HG03064 (cell line): ENCODE results near the gene MRTFA.
"Not testable (repeated sequence)": the region's sequence is repeated elsewhere in the genome, so short reads cannot be mapped to it uniquely, and the experiment has no call there.

Source experiments
- ATAC-seq: cut with Tn5 transposase; IDR thresholded peaks from one replicate; pipeline ENCODE4 v1.9.1; 2021; ENCODE audit warnings: low read depth; ENCODE audit not compliant: unreplicated experiment

The MRTFA gene

DNA sequence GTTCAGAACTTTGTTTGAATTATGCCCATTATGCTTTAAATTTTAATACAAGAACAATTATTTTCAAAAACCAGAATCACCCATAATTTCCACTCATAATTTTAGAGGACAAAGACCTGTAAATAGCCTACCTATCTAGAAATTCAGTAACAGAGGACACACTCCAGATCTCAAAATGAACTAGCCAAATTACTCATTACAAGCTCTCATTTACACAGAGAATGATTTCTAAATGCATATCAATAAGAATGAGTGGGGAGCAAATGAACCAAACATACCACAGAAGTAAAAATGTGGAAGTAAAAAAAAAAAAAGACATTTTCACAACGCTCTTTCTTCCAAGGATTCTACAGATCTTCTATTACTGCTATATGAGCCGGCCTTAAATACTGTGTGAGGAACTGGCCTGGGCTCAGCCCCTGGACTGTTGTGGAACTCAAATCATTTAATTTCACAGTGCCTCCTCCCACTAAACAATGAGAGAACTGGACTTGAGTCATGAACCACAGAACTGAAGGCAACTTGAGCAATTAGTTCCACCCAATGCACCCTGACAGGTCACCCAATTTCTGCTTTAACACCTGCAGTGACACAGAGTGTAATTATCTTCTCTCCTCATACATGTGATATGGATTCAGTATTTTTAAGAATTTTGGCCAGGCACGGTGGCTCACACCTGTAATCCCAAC, 8.0 kb downstream of the MRTFA start:
- no peak for ATAC-seq

DNA sequence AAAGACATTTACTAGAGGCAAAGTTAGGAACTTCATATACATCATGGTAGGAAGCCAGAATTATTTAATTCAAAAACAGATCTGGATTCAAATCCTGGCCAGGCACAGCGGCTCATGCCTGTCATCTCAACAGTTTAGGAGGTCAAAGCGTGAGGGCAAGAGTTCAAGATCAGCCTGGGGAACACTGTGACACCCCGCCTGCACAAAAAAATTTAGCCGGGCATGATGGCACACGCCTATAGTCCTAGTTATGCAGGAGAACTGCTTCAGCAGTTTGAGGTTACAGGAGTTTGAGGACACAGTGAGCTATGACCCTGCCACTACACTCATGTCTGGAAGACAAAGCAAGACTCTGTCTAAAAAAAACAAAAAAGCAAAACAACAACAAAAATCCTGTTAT, 8.9 kb downstream of the MRTFA start:
- ATAC-seq = no peak

DNA sequence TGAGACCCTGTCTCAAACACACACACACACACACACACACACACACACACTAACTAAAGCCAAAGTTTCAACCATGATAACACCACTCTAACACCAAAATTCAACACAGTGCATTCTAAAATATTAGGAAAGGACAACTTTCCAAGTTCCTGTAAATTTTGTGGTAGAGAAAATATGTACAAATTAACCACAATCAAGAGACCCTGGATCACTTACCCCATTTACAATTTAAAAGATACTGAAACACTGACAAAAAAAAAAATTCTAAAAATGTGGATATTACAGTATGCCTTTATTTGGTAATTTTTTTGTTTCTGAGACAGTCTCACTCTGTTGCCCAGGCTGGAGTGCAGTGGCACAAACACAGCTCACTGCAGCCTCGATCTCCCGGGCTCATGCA, 9.7 kb downstream of the MRTFA start:
- ATAC-seq = no peak

DNA sequence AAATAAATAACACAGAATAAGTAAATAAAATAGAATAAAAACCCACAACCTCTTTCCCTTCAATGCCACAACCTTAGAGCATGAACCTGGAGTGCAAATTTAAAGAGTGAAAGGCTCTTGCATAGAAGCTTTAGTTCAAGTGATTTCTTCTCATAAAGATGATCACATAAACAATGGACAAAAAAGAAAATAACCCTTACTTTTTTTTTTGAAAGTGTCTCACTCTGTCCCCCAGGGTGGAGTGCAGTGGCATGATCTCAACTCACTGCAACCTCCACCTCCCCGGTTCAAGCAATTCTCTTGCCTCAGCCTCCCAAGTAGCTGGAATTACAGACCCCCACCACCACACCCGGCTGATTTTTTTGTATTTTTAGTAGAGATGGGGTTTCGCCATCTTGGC, 10.7 kb downstream of the MRTFA start:
- ATAC-seq = not testable (repeated sequence)

DNA sequence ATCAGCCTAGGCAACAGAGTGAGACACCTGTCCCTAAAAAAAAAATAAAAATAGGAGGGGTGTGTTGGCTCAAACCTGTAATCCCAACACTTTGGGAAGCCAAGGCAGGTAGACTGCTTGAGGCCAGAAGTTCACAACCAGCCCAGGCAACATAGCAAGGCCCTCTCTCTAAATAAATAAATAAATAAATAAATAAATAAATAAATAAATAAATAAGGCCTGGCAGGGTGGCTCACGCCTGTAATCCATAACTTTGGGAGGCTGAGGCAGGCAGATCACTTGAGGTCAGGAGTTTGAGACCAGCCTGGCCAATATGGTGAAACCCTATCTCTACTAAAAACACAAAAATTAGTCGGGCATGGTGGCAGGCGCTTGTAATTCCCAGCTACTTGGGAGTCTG, 11.2 kb downstream of the MRTFA start:
- ATAC-seq = not testable (repeated sequence)

DNA sequence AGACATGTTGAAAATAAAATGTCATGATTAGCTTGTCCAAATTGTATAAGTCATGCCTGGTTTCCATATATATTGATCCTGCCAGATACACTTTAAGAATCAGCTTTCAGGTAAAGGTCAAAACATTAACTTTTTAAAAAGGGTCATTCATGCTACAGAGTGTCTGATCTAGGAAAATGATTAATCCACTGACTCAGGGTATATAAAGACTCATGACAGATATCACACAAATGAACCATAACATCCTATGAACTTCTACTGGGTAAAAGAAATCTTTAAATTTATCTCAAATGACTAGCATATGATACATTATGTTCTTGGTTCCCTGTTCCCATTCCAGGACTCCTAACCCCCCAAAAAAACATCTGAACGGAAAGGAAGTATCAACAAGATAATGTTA, 11.7 kb downstream of the MRTFA start:
- ATAC-seq = no peak

DNA sequence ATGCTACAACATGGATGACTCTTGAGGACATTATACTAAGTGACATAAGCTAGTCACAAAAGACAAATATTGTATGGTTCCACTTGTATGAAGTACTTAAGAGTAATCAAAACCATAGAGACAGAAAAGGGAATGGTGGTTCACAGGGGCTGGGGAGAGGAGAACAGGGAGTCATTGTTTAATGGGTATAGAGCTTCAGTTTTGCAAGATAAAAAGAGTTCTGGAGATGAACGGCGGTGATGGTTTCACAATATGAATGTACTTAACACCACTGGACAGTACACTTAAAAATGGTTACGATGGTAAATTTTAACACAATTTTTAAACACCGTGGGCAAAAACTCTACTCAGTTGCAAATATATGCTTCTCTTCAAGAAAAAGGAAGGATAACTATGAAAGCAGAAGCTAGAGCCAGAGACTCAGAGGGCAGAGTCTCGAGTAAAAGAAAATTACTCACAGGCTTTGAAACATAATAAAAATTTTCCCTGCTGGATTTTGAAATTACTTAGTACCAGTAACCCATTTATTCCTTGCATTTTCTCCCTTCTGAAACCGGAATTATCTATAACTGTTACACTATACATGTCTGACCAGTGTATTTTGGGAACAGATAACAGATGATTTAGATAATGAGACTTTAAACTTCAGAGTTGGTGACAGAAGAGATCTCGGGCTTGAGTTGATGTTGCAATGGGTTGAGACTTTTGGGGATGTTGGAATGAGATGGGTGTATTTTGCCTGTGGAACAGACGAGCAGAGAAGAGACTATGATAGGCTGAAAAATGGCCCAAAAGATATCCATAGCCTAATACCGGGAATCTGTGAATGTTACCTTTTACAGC, 15.0 kb downstream of the MRTFA start:
- no peak for ATAC-seq

DNA sequence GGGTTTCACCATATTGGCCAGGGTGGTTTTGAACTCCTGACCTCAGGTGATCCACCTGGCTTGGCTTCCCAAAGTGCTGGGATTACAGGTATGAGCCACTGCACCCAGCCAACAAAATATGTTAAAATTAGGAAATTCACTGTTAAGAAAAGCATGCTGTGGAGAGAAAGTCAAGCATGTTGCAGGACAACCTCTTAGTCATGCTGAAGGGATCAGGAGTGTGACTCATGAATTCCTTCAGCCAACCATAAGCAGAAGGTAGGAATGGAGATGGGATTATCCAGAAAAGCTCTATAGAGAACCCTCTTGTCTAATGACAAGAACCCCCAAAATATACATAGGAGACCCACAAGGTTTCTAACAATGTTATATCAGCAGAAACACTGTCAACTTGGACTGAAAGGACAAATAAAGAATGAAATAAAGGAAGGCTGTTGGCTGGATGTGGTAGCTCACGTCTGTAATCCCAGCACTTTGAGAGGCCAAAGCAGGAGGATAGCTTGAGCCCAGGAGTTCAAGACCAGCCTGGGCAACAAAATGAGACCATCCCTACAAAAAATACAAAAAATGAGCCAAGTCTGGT, 16.0 kb downstream of the MRTFA start:
- ATAC-seq = no peak

DNA sequence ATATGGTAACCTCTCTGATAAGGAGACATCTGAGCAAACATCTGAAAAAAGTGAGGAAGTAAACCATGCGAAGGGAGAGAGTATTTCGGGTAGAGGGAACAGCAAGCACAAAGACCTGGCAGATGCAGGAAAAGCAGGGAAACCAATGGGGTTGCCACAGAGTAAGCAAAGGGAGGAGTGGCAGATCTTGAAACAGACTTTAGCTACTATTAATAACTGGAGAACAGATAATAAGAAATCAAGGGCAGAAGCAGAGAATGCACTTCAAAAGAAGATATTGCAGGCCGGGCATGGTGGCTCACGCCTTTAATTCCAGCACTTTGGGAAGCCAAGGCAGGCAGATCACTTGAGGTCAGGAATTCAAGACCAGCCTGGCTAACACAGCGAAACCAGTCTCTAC, 18.1 kb downstream of the MRTFA start:
- ATAC-seq = no peak

DNA sequence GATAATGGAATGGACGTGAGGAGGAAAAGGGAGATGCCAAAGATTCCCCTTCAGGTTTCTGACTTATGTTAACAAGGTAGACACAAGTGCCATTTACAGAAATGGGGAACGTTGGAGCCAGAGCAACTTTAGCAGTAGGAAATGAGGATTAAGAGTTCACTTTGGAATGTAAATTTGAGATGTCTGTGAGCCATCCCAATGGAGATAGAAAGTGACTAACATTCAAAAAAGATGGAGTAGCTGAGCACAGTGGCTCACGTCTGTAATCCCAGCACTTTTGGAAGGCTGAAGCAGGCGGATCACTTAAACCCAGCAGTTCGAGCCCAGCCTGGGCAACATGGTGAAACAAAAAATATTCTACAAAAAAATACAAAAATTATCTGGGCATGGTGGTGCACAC, 19.9 kb downstream of the MRTFA start:
- no peak for ATAC-seq

DNA sequence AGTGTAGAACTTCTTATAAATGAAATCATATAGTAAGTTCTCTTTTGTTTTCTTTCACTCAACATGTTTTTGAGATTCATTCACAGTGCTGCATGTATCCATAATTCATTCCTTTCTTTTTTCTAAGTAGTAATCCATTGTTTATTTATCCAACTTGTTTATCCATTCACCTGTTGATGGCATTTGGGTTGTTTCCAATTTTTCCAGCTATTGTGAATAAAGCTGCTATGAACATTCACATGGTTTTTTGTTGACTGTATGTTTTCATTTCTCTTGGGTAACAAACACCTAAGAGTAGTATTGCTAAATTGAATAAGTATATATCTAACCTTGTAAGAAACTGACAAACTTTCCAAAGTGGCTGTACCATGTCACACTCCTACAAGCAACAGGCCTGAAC, 23.5 kb downstream of the MRTFA start:
- ATAC-seq = no peak

DNA sequence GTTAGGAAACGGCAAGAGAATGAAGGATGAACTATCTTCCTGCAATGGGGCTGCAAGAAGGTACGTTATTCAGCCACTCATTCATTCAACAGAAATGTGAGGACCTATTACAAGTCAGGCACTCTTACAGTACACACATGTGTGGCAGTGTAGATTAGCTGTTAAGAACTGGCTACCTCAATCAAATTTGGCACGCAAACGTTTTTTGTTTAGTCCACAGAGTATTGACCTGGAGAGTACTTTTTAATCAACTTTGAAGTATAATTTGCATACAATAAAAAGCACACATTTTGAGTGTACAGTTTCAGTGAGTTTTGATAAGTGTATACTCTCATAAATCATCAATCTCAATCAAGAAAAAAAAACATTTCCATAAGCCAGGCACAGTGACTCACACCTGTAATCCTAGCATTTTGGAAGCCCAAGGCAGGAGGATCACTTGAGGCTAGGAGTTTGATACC, 24.2 kb downstream of the MRTFA start:
- ATAC-seq = no peak

DNA sequence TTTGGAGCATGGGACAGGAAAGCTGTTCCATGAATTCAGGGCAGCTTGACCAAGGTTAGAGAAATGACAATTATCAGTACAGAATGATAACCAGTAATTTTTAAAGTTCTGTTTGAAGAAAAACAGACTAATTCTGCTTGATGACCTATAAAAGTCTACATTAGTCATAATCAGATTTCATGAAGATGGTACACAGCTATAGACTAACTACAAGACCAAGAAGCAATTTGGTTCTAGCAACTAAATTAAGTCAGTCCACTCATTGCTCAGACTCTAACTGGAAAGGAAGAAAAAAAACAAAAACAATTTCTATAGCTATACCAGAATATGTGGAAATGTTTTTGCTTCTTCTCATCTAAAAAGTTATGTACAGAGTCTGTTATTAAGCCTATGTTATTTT, 24.9 kb downstream of the MRTFA start:
- no peak for ATAC-seq

DNA sequence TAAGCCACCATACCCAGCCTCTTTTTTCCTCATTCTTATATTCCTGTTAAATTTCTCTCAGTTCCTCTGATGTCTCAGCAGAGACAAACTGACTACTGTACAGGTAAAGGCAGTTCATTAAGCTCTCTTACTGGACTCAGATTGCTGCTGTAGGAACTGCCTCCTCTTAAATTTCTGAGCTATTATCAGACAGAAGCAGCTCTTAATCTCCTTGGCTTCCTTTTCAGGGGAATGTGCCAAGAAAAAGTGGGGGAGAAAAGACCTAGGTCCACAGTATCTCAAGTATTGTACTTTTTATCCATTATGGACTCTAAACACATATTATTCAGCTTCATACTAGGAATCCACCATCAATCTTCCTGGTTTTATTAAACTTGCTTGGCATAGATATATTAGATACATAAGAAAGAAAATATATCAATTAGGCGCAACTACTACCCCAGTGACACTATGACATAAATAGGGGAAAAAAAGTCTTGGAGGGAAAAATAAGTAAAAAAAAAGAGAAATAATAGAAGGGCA, 26.1 kb downstream of the MRTFA start:
- ATAC-seq = no peak

DNA sequence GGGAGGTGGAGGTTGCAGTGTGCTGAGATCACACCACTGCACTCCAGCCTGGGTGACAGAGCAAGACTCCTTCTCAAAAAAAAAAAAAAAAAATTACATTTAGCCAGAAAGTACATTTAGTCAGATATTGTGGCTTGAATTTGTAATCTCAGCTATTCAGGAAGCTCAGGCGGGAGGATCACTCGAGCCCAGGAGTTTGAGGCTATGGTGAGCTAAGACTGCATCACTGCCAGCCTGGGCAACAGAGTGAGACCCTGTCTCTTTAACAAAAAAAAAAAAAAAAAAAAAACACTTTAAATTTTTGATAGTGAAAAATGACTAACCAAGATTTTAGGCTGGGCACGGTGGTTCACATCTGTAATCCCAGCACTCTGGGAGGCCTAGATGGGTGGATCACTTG, 27.3 kb downstream of the MRTFA start:
- ATAC-seq = no peak

DNA sequence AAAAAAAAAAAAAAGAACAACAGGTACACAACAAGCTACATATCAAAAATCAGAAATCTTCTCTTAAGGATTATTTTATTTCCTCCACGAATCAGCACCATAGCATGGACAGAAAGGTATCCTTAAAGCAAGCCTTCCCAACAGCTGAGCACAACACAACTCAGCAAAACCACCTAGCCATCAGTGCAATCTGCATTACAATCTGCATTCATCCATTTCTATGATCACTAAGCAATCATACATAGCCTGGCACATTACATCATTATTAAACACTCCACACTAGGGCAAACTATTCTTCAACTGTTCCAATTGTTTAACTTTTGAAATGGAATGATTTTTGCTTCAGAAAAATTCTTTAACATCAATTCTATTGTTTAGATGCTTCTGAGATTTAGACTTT, 29.0 kb downstream of the MRTFA start:
- ATAC-seq = no peak

DNA sequence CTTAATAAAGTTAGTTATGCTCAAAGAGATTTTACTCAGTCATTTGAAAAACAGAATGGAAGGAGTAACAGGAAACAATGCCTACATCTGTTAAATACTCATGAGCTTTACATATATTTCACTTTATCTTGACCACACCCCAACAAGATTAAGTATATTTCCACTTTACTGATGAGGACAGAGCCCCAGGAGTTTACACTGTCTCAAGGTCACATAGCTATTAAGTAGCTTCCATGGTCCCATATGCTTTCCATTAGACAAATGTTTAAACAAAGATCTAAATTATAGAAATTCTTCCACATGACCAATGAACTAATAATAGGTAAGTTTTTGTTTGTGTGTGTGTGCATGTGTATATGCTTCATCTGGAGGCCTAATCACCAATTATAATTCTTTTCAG, 30.2 kb downstream of the MRTFA start:
- ATAC-seq = no peak

DNA sequence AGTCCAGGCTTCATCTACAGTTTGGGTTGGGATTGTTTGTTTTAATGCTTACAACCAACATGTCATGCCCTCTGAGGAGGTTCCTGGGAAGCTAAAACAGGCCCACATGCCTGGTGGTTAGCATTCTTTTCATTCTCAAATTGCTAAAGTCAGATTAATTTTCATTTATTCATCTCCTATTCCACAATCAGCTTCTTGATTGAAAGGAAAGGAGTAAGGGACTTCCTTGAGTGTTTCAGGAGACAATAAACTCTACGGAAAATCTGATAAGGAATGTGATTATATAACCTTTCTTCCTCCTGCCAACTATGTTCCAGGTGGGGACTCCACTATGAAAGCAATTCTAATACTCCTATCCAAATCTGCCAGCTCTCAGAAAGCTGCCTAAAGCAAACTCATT, 30.8 kb downstream of the MRTFA start:
- ATAC-seq = no peak

DNA sequence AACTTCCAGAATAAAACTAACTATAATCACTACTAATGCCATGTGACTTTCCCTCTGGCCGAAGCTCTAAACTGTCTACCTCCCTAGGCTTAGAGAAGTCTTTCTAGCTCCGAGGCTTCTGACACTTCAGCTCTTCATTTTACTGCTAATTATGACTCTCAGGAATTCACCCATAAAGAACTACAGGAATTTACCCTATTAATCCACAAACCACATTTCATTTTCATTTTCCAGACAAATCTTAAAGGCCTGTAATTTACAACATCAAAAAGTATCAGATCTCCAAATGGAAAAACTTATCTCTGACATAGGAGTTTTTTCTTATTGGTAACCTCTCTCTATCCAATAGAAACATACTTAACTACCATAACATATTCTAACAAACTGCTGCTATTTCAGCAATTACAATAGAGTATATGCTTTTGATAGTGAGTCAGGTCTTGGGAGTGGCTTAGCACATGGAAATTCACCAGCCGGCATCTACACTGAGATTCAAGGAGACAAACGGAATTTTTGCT, 33.4 kb downstream of the MRTFA start:
- ATAC-seq = no peak

DNA sequence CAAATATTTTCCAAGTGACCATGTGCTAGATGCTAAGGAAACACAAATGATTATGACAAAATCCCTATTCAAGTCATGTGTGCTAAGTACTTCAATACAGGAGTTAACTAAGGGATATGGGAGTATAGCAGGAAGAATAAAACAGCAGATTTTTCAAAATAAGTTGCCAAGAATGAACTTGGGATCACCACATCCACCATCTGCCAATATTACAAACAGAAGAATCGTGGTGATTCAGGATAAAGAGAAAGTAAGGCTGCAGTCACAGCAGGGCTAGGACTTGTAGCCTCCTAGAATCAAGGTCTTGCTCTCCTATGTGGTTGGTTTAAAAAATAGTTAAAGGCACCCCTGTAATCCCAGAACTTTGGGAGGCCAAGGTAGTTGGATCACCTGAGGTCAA, 34.3 kb downstream of the MRTFA start:
- ATAC-seq = no peak

DNA sequence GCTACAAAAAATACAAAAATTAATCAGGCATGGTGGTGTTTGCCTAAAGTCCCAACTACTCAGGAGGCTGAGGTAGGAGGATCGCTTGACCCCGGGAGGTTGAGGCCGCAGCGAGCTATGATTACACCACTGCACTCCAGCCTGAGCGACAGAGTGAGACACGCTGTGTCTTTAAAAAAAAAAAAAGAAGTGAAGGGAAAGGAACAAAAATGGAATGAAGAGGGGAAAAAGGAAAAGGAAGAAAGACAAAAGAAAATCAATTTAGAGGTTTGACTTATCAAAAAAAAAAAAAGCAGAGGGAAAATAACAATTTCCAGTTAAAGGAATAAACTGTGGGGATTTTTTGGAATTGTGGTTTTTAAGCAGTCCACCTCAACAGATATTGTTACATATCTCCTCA, 36.8 kb downstream of the MRTFA start:
- ATAC-seq = no peak
